ENCODE data around the gene FRMPD4.

FRMPD4 gene

GRCh38 chrX:12563121-12563520 lies 424.8 kb downstream of the FRMPD4 start:
- TF ChIP-seq, protein P1, sequence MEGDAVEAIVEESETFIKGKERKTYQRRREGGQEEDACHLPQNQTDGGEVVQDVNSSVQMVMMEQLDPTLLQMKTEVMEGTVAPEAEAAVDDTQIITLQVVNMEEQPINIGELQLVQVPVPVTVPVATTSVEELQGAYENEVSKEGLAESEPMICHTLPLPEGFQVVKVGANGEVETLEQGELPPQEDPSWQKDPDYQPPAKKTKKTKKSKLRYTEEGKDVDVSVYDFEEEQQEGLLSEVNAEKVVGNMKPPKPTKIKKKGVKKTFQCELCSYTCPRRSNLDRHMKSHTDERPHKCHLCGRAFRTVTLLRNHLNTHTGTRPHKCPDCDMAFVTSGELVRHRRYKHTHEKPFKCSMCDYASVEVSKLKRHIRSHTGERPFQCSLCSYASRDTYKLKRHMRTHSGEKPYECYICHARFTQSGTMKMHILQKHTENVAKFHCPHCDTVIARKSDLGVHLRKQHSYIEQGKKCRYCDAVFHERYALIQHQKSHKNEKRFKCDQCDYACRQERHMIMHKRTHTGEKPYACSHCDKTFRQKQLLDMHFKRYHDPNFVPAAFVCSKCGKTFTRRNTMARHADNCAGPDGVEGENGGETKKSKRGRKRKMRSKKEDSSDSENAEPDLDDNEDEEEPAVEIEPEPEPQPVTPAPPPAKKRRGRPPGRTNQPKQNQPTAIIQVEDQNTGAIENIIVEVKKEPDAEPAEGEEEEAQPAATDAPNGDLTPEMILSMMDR (IDR thresholded peaks at IDR 0.05; ENCODE audit: borderline replicate concordance, insufficient read depth, low read depth, low read length) = no peak
- no peak overlapping the region for H3K4me3 ChIP-seq (ENCODE audit: low read depth, low read length)

GRCh38 chrX:12564221-12564620 lies 425.9 kb downstream of the FRMPD4 start:
- no peak overlapping the region for H3K4me3 ChIP-seq (ENCODE audit: low read depth, low read length)
- TF ChIP-seq, protein P1 (IDR thresholded peaks at IDR 0.05; ENCODE audit: borderline replicate concordance, insufficient read depth, low read depth, low read length) = no peak

DNA sequence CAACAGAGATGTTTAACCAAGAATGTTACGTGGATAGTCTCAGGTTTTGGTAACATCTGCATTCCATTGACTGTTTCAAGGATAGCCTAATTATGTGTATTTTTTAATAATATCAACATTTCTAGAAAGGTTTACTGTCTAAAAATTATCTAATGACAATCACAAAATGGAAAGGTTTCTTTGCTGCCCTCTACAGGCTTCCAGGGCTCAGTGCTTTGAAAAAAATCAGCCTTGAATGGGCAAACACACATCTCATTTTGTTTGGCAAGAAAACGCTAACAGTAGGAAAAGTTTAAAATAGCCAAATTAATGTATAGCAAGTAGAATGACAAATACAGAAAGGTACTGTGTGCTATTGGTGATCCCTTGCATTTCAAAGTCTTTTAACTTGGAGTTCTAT lies 429.6 kb downstream of the FRMPD4 start:
- TF ChIP-seq, protein P1 (IDR thresholded peaks at IDR 0.05; ENCODE audit: borderline replicate concordance, insufficient read depth, low read depth, low read length) = peak; percentile 60
- H3K4me3 ChIP-seq (ENCODE audit: low read depth, low read length) = no peak overlapping the region

- no peak overlapping the region for H3K4me3 ChIP-seq (ENCODE audit: low read depth, low read length)
- TF ChIP-seq, protein P1 (IDR thresholded peaks at IDR 0.05; ENCODE audit: borderline replicate concordance, insufficient read depth, low read depth, low read length) = no peak
Measured at GRCh38 chrX:12570859-12571501, 432.7 kb downstream of the FRMPD4 start.

GRCh38 chrX:12579311-12579710 lies 441.0 kb downstream of the FRMPD4 start:
- TF ChIP-seq, protein P1 (IDR thresholded peaks at IDR 0.05; ENCODE audit: borderline replicate concordance, insufficient read depth, low read depth, low read length) = no peak

DNA sequence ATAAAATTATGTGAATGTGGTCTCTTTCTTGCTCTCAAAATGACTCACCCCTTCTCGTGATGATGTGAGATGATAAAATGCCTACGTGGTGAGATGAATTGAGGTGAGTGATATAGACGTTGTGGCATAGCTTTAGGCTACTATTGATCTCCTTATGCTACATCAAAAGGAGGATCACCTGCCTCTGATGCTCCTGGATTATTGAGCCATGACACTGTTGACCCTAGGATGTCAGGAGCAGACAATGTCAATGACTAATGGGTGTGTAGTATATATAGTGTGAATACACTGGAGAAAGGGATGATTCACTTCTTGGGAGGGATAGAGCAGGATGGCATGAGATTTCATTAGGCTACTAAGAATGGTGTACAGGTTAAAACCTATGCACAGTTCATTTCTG lies 442.3 kb downstream of the FRMPD4 start:
- TF ChIP-seq, protein P1 (IDR thresholded peaks at IDR 0.05; ENCODE audit: borderline replicate concordance, insufficient read depth, low read depth, low read length) = no peak

More at GRCh38 chrX:12579311-12579710, 441.0 kb downstream of the FRMPD4 start:
- no peak overlapping the region for H3K4me3 ChIP-seq (ENCODE audit: low read depth, low read length)

DNA sequence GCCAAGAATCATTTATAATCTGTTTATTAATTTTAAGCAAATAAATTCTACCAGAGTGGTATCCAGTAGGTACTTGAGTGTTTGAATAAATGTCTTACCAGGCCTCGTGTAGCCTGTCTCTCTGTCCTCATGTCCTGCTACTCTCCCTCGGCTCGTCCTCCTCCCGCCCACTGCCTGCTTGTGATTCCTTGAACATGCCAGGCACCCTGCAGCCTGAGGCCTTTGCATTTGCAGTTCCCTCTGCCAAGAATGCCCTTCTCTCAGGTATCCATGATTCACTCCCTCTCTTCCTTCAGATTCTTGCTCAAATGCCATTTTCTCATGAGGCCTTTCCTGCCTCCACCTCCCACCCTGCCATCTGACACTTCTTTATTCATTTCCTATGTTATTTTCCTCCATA lies 443.3 kb downstream of the FRMPD4 start:
- TF ChIP-seq, protein P1 (IDR thresholded peaks at IDR 0.05; ENCODE audit: borderline replicate concordance, insufficient read depth, low read depth, low read length) = no peak
- no peak overlapping the region for H3K4me3 ChIP-seq (ENCODE audit: low read depth, low read length)

More for the DNA sequence above, 442.3 kb downstream of the FRMPD4 start:
- H3K4me3 ChIP-seq (ENCODE audit: low read depth, low read length) = no peak overlapping the region

Measured in GM12875 (cell line).